ENCODE measurements around the gene PCDH11Y.
"Not testable (repeated sequence)": the region's sequence is repeated elsewhere in the genome, so short reads cannot be mapped to it uniquely, and the experiment has no call there.

Gene PCDH11Y

GRCh38 chrY:5000057-5000456, at the start of gene PCDH11Y:
PCDH11Y (plus strand) TSS chrY:5000296; CDS start chrY:5057100, 56,804 bp downstream.
- peak in 1 of 2 donors; percentile 36 for DNase-seq

DNA sequence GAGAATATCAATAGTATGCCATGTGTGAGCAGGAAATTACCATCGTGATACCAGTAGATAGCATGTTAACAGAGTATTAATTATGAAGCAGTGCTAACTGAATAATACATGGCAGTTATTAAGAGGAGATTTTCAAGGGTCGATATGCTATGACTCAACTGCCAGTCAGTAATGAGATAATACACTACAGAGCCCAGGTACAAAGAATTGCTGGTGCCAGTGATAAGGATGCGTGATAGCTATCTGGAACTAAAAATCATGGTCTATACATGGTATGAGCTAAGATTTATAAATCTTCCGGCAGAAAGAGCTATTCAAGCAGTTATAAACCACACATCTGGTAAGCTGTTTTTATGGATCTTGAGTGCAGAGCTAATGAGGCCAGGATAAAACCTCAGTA, 32.2 kb upstream of the PCDH11Y start:
- not testable (repeated sequence) for DNase-seq

DNA sequence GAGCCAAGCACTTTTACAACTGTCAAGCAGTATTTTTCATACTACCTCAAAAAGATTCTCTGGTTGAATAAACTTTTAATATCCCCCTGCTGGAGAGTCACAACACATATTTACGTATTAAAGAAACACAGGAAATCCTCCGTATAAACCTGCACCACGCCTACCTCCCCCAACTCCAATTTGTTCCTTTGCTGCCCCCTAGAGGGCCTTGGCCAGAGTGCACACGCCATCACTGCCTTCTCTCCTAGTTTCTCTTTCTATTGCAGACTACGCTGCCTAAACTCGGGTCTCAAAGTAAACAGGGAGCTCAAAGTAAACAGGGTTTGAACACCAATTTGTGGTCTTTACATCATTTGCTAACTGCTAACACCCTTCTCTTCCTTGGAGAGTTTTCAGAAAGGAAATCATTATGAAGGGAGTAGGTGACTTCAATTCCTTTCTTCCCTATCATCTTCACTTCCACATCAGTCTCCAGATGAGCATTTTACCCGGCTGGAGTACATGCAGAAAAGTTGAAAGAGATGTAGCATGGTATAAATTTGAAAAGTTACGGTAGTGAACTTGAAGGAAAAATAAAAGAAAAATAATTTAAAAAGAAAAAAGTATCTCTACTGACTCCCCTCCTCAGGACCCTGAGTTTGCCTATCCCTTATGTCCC, 8.2 kb upstream of the PCDH11Y start:
- not testable (repeated sequence) for DNase-seq

DNA sequence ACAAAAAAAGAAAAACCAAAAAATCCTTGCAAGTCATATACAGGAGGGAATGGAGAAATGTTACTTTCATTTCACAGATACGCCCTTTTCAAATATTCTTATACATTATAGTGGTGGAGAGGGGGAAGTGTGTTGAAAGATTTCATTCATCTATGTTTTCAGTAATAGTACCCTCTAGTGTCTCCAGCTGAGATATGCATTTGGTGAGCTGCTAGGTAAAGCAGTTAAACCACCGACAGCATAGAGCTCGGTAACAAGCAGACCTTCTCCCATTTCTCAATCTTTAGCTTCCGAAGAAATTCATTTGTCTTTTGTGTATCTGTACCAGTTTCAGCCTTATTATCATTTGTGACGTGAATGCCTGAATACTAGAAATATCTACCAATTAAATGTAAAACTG, 5.2 kb upstream of the PCDH11Y start:
- not testable (repeated sequence) for DNase-seq

GRCh38 chrY:5002476-5003184, 2.5 kb downstream of the PCDH11Y start:
- DNase-seq, result not testable (repeated sequence)

- DNase-seq, result not testable (repeated sequence)
Measured at GRCh38 chrY:5038972-5039523, 39.0 kb downstream of the PCDH11Y start.

- DNase-seq, result not testable (repeated sequence)
Measured at GRCh38 chrY:5083017-5083416, 82.9 kb downstream of the PCDH11Y start.

DNA sequence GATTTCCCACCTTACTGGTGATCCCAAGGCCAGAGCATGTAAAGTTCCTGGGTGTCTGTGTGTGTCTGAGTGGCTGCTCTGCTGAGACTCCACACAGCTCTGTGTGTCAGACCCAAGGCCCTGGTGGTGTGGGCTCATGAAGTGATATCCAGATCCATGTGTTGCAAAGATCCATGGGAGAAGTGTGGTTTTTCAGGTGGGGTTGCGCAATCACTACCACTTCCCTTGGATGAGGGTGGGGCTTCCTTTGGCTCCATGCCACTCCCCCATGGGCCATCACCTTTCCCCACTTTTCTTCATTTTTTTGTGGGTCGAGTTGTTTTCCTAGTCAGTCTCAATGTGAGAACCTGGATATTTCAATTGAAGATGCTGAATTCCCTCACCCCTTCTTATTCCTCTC, 182.9 kb downstream of the PCDH11Y start:
- DNase-seq, result not testable (repeated sequence)

DNA sequence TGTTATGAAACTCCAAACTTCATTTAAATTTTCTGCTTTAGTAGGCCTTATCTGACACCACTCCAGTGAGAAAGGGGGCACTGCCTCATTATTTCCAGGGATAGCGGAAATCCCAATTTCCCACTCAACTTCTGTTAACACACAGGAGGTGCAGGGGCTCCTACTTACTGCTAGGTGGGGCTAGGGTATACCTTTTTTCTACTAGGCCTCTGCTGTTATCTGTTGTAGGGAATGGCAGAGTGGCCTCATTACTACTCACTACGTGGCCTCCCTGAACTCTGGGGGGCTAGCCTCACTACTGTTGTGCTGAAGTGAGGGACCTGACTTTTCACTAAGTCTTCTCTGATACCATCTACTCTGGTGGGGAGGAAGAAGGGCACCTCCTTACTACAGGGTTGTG, 215.0 kb downstream of the PCDH11Y start:
- not testable (repeated sequence) for DNase-seq

DNA sequence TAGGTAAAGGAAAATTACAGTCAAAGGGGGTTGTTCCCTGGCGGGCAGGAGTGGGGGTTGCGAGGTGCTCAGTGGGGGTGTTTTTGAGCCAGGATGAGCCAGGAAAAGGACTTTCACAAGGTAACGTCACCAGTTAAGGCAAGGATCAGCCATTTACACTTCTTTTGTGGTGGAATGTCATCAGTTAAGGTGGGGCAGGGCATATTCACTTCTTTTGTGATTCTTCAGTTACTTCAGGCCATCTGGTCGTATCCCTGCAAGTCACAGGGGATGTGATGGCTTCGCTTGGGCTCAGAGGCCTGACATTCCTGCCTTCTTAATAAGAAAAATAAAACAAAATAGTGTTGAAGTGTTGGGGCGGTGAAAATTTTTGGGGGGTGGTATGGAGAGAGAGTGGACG, 324.8 kb downstream of the PCDH11Y start:
- not testable (repeated sequence) for DNase-seq

DNA sequence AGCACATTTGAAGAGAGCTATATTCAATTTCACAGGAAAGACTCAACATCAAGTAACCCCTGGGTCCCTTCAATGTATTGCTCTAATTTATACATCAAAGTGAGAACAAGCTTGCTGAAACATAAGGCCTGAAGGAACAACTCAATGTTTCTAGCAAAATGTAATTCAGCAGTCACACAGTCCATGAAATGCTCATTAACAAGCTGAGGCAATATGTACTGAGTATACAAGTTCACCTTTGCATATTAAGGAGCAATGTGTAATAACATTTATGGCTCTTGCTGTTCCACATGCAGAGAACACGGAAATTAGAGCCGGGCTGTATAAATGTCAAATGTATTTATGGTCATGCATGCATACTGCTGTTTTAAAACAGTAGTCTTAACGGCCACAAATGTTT, 342.1 kb downstream of the PCDH11Y start:
- not testable (repeated sequence) for DNase-seq

DNA sequence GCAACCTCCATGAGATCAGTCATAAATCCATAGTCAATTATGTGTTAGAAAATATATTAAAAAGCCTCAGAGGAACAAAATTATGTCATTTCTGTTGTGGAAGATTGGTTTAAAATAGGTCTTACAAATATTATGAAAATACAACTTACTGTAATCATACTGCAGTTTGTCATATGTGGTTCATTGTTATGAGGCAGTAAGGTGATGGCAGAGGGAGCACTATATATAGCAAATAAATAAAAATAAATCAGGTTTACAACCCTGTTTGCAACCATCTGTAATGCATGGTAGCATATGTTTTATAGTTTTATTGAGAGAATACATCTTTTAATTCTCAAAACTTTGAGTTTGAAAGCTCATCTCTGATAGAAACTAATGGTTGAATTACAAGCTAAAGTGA, 543.6 kb downstream of the PCDH11Y start:
- DNase-seq, result not testable (repeated sequence)

DNA sequence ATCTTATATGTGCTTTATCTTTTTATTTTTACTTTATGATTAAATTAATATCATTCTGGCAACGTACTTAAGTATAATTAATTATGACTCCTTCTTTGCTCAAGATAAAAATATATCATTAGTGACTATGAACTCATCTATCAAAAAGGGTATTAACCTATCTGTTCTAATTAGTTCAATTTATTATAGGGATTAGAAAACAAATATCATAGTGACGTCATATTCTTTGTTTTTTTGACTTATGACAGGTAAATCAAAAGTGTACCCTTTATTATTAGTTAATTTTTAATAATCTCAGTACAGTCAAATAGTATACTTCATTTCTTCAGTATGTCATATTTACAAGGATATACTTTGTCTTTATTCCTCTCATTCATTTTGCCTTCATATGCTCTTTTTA, 638.5 kb downstream of the PCDH11Y start:
- not testable (repeated sequence) for DNase-seq

DNA sequence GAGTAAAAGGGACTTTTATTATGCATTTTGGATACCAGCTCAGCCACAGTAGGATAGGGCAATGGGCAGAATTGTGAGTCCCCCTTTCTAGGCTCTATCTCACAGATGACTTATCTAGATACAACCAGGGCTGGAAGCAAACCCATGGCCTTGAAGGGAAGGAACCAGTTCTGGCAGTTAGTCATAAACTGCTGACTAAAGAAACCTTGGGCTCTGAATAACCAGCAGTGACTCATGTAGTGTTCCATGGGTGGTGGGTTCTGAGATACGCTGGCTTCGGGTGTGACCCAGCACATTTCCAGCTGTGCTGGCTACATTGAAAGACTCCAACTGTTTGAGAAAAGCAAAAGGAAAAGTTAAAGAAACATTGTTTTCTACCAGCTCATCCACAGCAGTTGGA, 679.2 kb downstream of the PCDH11Y start:
- DNase-seq, result not testable (repeated sequence)

GRCh38 chrY:5708727-5709126, 708.6 kb downstream of the PCDH11Y start:
- DNase-seq, result not testable (repeated sequence)

DNA sequence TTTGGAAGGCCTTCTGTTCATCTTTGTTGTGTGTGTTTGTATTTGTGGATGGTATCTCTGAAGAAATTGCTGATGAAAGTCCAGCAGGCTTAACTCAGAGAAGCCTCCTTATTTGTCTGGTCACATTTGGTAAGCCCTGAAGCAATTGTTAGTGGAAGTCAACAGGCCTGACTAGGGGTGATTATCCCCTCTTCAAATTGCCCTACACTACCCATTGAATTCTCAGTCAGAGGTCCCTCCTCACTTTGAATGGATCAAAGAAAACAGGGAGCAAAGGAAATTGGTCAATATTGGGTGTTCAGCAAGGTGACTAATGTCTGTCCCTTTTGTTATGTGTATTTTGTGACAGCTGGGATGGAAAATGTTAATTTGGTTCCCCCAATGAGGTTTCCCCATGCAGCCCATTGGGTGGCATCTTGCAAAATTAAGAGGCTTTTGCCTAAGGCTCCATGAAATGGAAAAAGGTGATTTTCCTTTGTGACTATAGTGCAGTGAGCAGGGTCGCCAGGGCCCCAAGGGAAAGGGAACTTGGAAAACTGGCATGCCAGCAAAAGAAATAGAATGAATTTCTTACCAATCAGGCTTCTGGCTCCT, 709.8 kb downstream of the PCDH11Y start:
- DNase-seq, result not testable (repeated sequence)

GRCh38 chrY:5761403-5761802, 761.3 kb downstream of the PCDH11Y start:
- DNase-seq, result not testable (repeated sequence)

GRCh38 chrY:5776485-5776884, 776.4 kb downstream of the PCDH11Y start:
- DNase-seq, result not testable (repeated sequence)

All from bone marrow (tissue), 2 donors.